Endothelial cell (in vitro differentiated cells): ENCODE results near the gene RPL12. TPM values are rescaled to one million over a fixed set of nuclear protein-coding genes. Genes with fewer than 3 reads are reported as not detected.
A peak's percentile ranks its signal among the peaks of the same experiment; 100 is the strongest.

Experiments
- DNase-seq: peaks from one replicate; pipeline ENCODE4 v3.0.0; 2021; ENCODE audit warnings: low spot score
- H3K27ac Mint-ChIP-seq: one replicate; pipeline ENCODE4 v1.8.0; 2021; ENCODE audit warnings: mixed read lengths, inconsistent platforms; ENCODE audit not compliant: unreplicated experiment
- H3K27me3 Mint-ChIP-seq: one replicate; pipeline ENCODE4 v1.8.0; 2021; ENCODE audit warnings: mild to moderate bottlenecking, moderate library complexity, mixed read lengths, inconsistent platforms; ENCODE audit not compliant: unreplicated experiment
- H3K36me3 Mint-ChIP-seq: one replicate; pipeline ENCODE4 v1.8.0; 2021; ENCODE audit warnings: mild to moderate bottlenecking, low read depth, mixed read lengths, inconsistent platforms; ENCODE audit not compliant: unreplicated experiment
- H3K4me1 Mint-ChIP-seq: one replicate; pipeline ENCODE4 v1.8.0; 2021; ENCODE audit warnings: mild to moderate bottlenecking, mixed read lengths, inconsistent platforms; ENCODE audit not compliant: unreplicated experiment
- H3K4me3 Mint-ChIP-seq: one replicate; pipeline ENCODE4 v1.8.0; 2021; ENCODE audit warnings: mild to moderate bottlenecking, mixed read lengths, inconsistent platforms; ENCODE audit not compliant: unreplicated experiment
- H3K9me3 Mint-ChIP-seq: one replicate; pipeline ENCODE4 v1.8.0; 2021; ENCODE audit warnings: mixed read lengths, inconsistent platforms; ENCODE audit not compliant: unreplicated experiment
- CTCF ChIP-seq: fragments of 200-600 bp; sonication (generic); IDR thresholded peaks from one replicate; pipeline ENCODE4 v1.5.0; 2021; ENCODE audit warnings: antibody characterized with exemption; ENCODE audit not compliant: unreplicated experiment
- total RNA-seq: library from RNA; stranded (reverse); fragmentation: NEBNext Ultra II Directional; extraction: Animal tissue kit (Norgen Biotek cat#: 25700); gene quantifications from one replicate; pipeline ENCODE4 v1.2.1, GENCODE V29; 2021; ENCODE audit not compliant: unreplicated experiment

The RPL12 gene
- total RNA-seq, 1 donor from 2014 or later, result 1,208 TPM

DNA sequence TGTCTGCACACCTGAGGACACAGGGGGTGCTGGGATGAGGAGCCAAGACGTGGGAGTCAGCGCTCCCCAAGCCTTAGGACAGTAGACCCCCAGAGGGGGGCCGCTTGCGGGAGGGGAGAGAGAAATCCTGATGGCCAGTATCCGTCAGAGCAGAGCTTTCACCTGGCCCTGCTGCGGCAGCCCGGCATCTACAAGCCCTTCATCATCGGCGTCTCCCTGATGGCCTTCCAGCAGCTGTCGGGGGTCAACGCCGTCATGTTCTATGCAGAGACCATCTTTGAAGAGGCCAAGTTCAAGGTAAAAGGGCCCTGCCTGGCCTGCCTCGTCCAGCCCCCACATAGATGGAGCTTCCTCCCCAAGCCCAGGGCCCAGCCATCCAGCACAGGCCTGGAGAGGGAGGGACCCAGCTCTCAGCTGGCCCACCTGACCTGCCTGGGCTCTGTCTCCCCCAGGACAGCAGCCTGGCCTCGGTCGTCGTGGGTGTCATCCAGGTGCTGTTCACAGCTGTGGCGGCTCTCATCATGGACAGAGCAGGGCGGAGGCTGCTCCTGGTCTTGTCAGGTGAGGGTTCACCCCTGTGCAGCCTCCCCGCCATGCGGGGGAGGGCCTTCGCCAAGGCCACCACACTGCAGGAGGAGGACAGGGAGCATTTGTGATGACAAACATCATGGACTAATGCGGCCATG, 47.6 kb downstream of the RPL12 start:
- no peak for DNase-seq
- TF ChIP-seq CTCF, result no peak
- H3K36me3 Mint-ChIP-seq, result peaks cover 6% of the 10 kb centered on the region
- H3K27me3 Mint-ChIP-seq, result no peaks in the 10 kb centered on the region
- no peak overlapping the region for H3K27ac Mint-ChIP-seq
- H3K4me3 Mint-ChIP-seq, result no peak overlapping the region
- H3K4me1 Mint-ChIP-seq, result no peaks in the 10 kb centered on the region
- H3K9me3 Mint-ChIP-seq, result no peaks in the 10 kb centered on the region

DNA sequence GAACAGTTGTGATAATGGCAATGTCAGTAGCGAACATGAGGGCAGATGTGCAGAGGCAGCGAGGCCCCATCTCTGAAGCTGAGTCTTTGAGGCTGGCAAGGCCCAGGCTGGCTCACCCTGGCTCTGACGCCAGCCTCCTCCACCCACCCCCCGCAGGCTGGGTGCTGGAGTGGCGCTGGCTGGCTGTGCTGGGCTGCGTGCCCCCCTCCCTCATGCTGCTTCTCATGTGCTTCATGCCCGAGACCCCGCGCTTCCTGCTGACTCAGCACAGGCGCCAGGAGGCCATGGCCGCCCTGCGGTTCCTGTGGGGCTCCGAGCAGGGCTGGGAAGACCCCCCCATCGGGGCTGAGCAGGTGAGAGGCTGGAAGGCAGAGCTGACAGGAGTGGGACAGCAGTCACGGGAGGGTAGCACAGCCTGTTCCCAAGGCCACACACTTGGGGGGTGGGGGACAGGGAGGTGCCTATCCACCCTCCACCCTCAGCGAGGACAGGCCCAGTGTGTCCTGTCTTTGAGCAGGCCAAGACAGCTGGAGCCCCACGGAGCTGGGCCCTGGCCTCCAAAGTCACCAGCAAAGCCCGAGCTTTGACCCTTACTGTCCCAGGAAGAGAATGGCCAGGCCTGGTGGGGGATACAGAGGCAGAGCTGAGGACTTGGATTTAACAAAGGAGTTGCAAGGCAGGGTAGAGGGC, 48.7 kb downstream of the RPL12 start:
- no peaks in the 10 kb centered on the region for H3K9me3 Mint-ChIP-seq
- no peak overlapping the region for H3K27ac Mint-ChIP-seq
- H3K36me3 Mint-ChIP-seq, result peaks cover 6% of the 10 kb centered on the region
- peaks cover 3% of the 10 kb centered on the region for H3K27me3 Mint-ChIP-seq
- no peak for DNase-seq
- no peak for TF ChIP-seq CTCF
- H3K4me3 Mint-ChIP-seq, result no peak overlapping the region
- no peaks in the 10 kb centered on the region for H3K4me1 Mint-ChIP-seq

GRCh38 chr9:127399736-127400269, 51.4 kb downstream of the RPL12 start:
- Mint-ChIP-seq H3K36me3 (no peaks in the 10 kb centered on the region), H3K27me3 (peaks cover 6% of the 10 kb centered on the region), H3K4me1 (peaks cover 3% of the 10 kb centered on the region), H3K9me3 (no peaks in the 10 kb centered on the region), H3K4me3 (no peak overlapping the region), H3K27ac (no peak overlapping the region)
- no peak for TF ChIP-seq CTCF
- DNase-seq, result no peak

GRCh38 chr9:127398715-127399400, 52.3 kb downstream of the RPL12 start:
- H3K9me3 Mint-ChIP-seq, result no peaks in the 10 kb centered on the region
- DNase-seq, result no peak
- no peak for TF ChIP-seq CTCF
- H3K27ac Mint-ChIP-seq, result no peak overlapping the region
- H3K4me1 Mint-ChIP-seq, result peaks cover 3% of the 10 kb centered on the region
- peaks cover 6% of the 10 kb centered on the region for H3K27me3 Mint-ChIP-seq
- H3K4me3 Mint-ChIP-seq, result peak overlapping the region; percentile 83
- no peaks in the 10 kb centered on the region for H3K36me3 Mint-ChIP-seq
